GM12801 (cell line): Measurements from ENCODE around the gene TCEA3.

Source experiments
- CTCF ChIP-seq: IDR thresholded peaks from one replicate; pipeline ENCODE4 v1.5.1; 2011; ENCODE audit warnings: control low read depth; ENCODE audit not compliant: insufficient read length; ENCODE audit errors: extremely low read depth

Gene TCEA3

DNA sequence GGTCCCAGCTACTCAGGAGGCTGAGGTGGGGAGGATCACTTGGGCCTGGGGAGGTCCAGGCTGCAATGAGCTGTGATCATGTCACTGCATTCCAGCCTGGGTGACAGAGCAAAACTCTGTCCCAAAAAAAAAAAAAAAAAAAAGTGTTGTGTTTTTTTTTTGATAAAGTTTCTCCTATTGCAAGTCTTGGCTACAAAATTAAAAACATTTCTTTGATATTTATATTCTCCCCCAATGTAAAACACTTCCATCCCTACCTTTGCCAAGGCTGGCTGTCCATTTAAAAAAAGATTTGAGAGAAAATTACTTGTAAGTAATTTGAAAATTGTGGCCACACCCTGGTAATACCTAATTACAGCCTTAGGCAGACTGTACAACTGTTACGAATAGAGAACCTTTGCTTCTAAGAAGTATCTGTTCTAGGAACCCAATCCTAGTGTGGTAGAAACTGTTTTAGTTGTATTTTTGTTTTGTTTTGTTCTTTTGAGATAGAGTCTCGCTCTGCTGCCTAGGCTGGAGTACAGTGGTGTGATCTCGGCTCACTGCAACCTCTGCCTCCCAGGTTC is 66.2 kb downstream of the TCEA3 start:
- no peak for TF ChIP-seq CTCF

DNA sequence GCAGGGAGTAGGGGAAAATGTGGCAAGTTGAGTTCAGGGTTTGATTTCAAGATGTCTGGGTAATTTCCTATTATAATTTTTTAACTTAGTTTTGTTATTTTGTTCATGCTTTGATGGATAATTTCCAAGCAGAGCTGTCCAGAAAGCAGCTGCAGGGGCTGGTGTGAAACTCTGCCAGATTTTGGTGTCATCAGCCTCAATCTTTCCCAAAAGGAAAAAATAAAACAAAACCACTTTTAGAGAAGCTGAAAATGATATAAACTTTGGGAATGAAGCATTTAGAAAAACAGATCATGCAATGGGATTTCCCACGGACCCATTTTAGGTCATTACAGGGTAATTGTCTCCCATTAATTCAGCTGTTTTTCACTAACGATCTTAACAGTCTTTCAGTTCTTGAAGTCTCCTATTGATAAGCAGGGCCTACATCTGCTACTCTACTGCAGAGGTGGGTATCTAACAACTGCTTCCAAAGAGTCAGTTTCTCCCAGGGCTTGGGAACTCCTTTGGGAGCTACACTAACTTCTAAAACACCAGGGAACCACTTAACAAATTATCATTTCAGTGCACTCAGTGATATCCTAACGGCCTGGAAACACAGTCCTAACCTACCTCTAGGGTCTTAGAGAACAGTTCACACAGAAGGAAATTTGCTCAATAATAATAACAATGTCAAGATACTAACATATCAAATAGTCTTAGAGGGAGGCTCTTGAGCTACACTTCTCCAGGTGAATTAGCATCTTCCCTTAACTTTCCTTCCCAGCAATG is 67.2 kb downstream of the TCEA3 start:
- no peak for TF ChIP-seq CTCF

- no peak for TF ChIP-seq CTCF
These were observed 67.9 kb downstream of the TCEA3 start for GRCh38 chr1:23356471-23357137.

GRCh38 chr1:23354245-23354644 is 70.3 kb downstream of the TCEA3 start:
- no peak for TF ChIP-seq CTCF

DNA sequence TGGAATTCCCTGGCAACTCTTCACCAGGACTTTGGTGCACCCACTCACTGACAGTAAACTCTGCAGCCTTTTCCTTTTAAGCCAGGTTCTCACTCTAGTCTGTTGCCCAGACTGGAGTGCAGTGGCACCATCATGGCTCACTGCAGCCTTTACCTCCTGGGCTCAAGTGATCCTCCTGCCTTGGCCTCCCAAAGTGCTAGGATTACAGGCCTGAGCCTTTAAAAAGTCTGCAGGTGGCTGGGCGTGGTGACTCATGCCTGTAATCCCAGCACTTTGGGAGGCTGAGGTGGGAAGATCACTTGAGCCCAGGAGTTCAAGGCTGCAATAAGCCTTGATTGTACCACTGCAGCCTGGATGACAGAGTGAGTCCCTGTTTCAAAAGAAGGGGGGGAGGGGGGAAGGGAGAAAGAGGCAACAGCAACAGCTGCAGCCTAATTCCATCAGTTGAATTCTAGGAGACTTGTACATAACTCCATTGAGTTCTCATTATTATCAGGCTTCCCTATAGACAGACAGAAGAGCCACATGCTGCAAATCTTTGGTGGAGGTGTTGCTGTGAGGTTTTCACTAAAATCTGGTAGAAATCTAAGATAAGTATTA is 72.4 kb downstream of the TCEA3 start:
- no peak for TF ChIP-seq CTCF

DNA sequence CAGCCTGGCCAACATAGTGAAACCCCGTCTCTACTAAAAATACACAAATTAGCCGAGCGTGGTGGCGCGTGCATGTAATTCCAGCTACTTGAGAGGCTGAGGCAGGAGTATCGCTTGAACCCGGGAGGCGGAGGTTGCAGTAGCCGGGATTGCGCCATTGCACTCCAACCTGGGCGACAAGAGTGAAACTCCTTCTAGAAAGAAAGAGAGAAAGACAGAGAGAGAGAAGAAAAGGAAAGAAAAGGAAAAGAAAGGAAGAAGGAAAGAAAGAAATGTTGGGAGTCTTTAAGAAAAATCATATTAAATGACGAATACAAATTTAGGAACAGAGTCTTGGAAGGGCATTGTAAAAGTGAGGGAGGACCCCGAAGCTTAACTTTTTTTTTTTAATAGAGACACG is 78.6 kb downstream of the TCEA3 start:
- no peak for TF ChIP-seq CTCF

GRCh38 chr1:23344987-23345472 is 79.5 kb downstream of the TCEA3 start:
- TF ChIP-seq CTCF: no peak
